BLaER1 treated with 17β-estradiol and CSF1 and Interleukin-3, amounts not matched to agents 10 nM and 100 nM (cell line): ENCODE results near the gene TALDO1.

Experiments
- H3K27ac ChIP-seq, 11 experiments: shearing (Covaris generic); formaldehyde crosslinking; 2 replicates each; pipeline ENCODE4 v1.8.1; 2022
- H3K27me3 ChIP-seq, 11 experiments: shearing (Covaris generic); formaldehyde crosslinking; 2 replicates each; pipeline ENCODE4 v1.8.1; 2022
- H3K36me3 ChIP-seq, 11 experiments: shearing (Covaris generic); formaldehyde crosslinking; 2 replicates each; pipeline ENCODE4 v1.8.1; 2022
- H3K4me1 ChIP-seq, 10 experiments: shearing (Covaris generic); formaldehyde crosslinking; 2 replicates each; pipeline ENCODE4 v1.8.1; 2022
- H3K4me2 ChIP-seq, 11 experiments: shearing (Covaris generic); formaldehyde crosslinking; 2 replicates each; pipeline ENCODE4 v1.8.1; 2022
- H3K4me3 ChIP-seq, 10 experiments: shearing (Covaris generic); formaldehyde crosslinking; 2 replicates each; pipeline ENCODE4 v1.8.1; 2022
- H3K9ac ChIP-seq, 11 experiments: shearing (Covaris generic); formaldehyde crosslinking; 2 replicates each; pipeline ENCODE4 v1.8.1; 2022
- H3K9me3 ChIP-seq, 11 experiments: shearing (Covaris generic); formaldehyde crosslinking; replicated peaks in 1 of 11; 2 replicates each; pipeline ENCODE4 v1.8.1; 2022
- H4K20me1 ChIP-seq, 11 experiments: shearing (Covaris generic); formaldehyde crosslinking; 2 replicates each; pipeline ENCODE4 v1.8.1; 2022
- Cebpa-rat ChIP-seq, 11 experiments: shearing (Covaris generic); IDR thresholded peaks; 2 replicates each; pipeline ENCODE4 v1.8.1; 2022

TALDO1 gene

GRCh38 chr11:702462-703461 lies 44.5 kb upstream of the TALDO1 start:
- Histone ChIP-seq H3K4me3 (no peak overlapping the region), H3K9me3 (peaks cover 0 to 10% (median 0%) of the 10 kb centered on the region in 11 experiments; a peak in 8 of 22 replicates), H3K4me2 (peak overlapping the region in 7 of 11 experiments; percentile 28 to 97 (median 83); a peak in 14 of 22 replicates), H3K27ac (peak overlapping the region in 4 of 11 experiments; percentile 19 to 31 (median 22); a peak in 4 of 22 replicates), H3K27me3 (peaks cover 28 to 38% (median 33%) of the 10 kb centered on the region in 11 experiments), H3K36me3 (peaks cover 9 to 54% (median 28%) of the 10 kb centered on the region in 11 experiments), H3K9ac (peak overlapping the region in 1 of 11 experiments; percentile 28; a peak in 2 of 22 replicates), H4K20me1 (peaks cover 0 to 76% (median 41%) of the 10 kb centered on the region in 11 experiments; a peak in 17 of 22 replicates), H3K4me1 (peaks cover 55 to 87% (median 76%) of the 10 kb centered on the region in 10 experiments)
- no peak for TF ChIP-seq Cebpa-rat (IDR thresholded peaks at IDR 0.05)

GRCh38 chr11:703506-703905 lies 43.8 kb upstream of the TALDO1 start:
- Histone ChIP-seq H3K27ac (0 out of 22 replicates have a peak overlapping the region, but pooled peaks of 2 of the 11 experiments have one; percentile 20 to 25), H3K4me2 (peak overlapping the region in 4 of 11 experiments; percentile 67 to 86 (median 80); a peak in 6 of 22 replicates), H3K4me3 (no peak overlapping the region), H3K9ac (no peak overlapping the region; a peak in 1 of 22 replicates), H4K20me1 (peaks cover 0 to 73% (median 41%) of the 10 kb centered on the region in 11 experiments; a peak in 17 of 22 replicates), H3K27me3 (peaks cover 35 to 46% (median 41%) of the 10 kb centered on the region in 11 experiments), H3K9me3 (peaks cover 0 to 10% (median 0%) of the 10 kb centered on the region in 11 experiments; a peak in 8 of 22 replicates), H3K36me3 (peaks cover 9 to 54% (median 28%) of the 10 kb centered on the region in 11 experiments), H3K4me1 (peaks cover 53 to 87% (median 72%) of the 10 kb centered on the region in 10 experiments)
- no peak for TF ChIP-seq Cebpa-rat (IDR thresholded peaks at IDR 0.05)

DNA sequence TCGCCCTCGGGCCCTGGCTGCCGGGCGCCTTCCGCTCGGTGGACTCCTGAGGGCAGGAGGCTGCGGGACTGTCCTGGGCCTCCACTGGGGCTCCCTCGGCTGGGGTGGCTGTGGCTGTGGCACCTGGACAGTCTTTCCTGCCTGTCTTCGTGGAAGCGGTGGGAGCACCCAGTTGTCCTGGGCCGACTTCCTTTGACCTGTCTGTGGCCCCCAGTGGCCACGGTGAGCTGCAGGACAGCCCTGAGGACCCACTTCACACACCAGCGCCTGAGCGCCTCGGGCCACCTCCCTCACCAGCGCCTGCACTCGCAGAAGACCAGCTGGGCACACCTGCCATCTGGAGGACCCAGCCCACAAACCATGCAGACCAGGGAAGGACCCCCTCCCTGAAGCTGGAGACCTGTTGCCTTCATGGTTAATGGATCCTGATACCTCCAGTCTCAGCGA lies 43.0 kb upstream of the TALDO1 start:
- peaks cover 0 to 10% (median 0%) of the 10 kb centered on the region in 11 experiments; a peak in 8 of 22 replicates for H3K9me3 ChIP-seq
- peaks cover 0 to 67% (median 40%) of the 10 kb centered on the region in 11 experiments; a peak in 17 of 22 replicates for H4K20me1 ChIP-seq
- H3K36me3 ChIP-seq = peaks cover 9 to 49% (median 28%) of the 10 kb centered on the region in 11 experiments
- no peak overlapping the region for H3K4me3 ChIP-seq
- TF ChIP-seq Cebpa-rat (IDR thresholded peaks at IDR 0.05) = no peak
- H3K27ac ChIP-seq = no peak overlapping the region
- peaks cover 47 to 81% (median 66%) of the 10 kb centered on the region in 10 experiments for H3K4me1 ChIP-seq
- no peak overlapping the region for H3K9ac ChIP-seq
- H3K27me3 ChIP-seq = peaks cover 36 to 52% (median 45%) of the 10 kb centered on the region in 11 experiments
- H3K4me2 ChIP-seq = 0 out of 22 replicates have a peak overlapping the region, but pooled peaks of 1 of the 11 experiments have one; percentile 25

DNA sequence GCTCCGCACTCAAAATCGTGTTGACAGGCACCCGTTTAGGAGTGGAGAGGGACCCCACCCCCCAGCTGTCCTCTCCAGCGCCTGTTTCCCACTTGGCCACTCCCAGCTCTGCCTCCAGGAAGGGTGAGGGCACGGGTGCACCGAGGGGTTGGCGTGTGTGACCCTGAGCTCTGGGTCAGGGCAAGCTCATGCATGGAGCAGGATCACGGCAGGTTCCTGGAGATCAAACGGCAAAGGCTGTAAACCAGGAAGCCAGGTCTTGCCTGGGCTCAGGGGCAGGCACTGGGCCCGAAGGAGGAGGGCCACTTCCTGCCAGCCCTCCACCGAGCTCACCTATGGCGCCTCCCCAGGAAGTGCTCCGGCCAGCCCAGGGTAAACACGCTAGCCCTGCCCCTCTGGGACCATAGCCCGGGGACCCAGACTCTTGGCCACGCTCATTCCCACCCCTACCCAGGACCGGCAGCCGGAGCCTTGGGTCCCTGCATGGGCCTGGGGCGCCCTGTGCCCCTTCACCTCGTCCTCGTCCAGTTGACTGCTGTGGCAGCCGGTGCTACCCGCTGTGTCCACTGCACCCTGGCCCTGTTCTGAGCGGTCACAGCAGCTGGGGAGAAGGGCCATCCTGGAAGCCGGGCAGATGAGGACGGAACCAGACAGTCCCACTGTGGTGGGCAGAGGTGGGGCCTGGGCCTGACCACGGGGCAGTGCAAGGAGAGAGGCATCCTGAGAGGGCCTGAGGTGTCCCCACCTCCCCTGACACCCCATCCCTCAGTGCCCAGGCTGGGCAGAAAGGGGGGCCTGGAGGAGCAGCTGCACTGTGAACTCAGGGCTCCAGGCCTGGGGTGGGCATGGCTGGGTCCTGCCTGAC lies 42.3 kb upstream of the TALDO1 start:
- Histone ChIP-seq H3K9ac (no peak overlapping the region), H3K36me3 (peaks cover 9 to 43% (median 28%) of the 10 kb centered on the region in 11 experiments), H3K9me3 (peaks cover 0 to 10% (median 0%) of the 10 kb centered on the region in 11 experiments; a peak in 8 of 22 replicates), H3K27ac (no peak overlapping the region), H3K4me2 (peak overlapping the region in 5 of 11 experiments; percentile 25 to 87 (median 82); a peak in 9 of 22 replicates), H4K20me1 (peaks cover 0 to 59% (median 36%) of the 10 kb centered on the region in 11 experiments; a peak in 17 of 22 replicates), H3K4me1 (peaks cover 42 to 77% (median 61%) of the 10 kb centered on the region in 10 experiments), H3K27me3 (peaks cover 43 to 59% (median 53%) of the 10 kb centered on the region in 11 experiments), H3K4me3 (no peak overlapping the region)
- no peak for TF ChIP-seq Cebpa-rat (IDR thresholded peaks at IDR 0.05)

DNA sequence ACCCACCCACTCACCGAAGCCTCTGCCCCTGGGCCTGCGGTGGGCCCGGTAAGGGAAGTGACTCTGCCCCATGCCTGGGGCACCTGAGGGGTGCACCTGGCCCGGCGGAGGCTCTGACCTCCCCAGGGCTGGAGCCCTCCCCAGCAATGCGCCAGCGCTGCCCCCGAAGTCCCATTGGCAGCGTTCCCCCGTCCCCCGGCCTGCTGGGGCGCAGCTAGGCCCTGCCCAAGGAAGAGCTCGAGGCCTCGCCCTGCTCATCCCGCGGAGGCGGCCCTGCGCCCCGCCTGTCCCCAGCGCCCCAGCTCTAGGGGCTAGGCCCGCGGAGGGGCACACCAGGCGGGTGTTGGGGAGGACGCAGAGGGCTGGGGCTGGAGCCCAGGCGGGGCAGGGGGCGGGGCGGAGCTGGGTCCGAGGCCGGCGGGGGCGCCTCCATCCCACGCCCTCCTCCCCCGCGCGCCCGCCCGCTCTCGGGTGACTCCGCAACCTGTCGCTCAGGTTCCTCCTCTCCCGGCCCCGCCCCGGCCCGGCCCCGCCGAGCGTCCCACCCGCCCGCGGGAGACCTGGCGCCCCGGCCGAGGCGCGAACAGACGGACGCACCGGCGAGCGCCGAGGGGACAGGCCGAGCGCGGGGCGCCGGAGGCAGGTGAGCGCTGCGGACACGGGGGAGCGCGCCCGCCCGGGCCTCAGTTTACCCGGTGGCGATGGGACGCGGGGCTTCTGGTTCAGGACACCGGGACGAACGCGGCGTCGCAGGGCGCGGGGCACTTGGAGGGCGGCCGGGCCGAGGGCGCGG lies 41.4 kb upstream of the TALDO1 start, which contains the start of gene EPS8L2:
TSS of gene EPS8L2 (plus strand) at position 586 of the 793 bp plus-strand sequence. CDS start 3,177 bp downstream, outside the sequence.
- peaks cover 50 to 67% (median 61%) of the 10 kb centered on the region in 11 experiments for H3K27me3 ChIP-seq
- peak within 1 kb of the TSS in 6 of 10 experiments; percentile 12 to 59 (median 34); a peak in 8 of 20 replicates for H3K4me3 ChIP-seq
- peak within 1 kb of the TSS; percentile 2 to 87 (median 44); a peak in 18 of 22 replicates for H3K4me2 ChIP-seq
- peaks cover 9 to 39% (median 28%) of the 10 kb centered on the region in 11 experiments for H3K36me3 ChIP-seq
- peaks cover 42 to 77% (median 61%) of the 10 kb centered on the region in 10 experiments for H3K4me1 ChIP-seq
- H3K9ac ChIP-seq = peak within 1 kb of the TSS in 3 of 11 experiments; percentile 2 to 60 (median 50); a peak in 3 of 22 replicates
- H4K20me1 ChIP-seq = peaks cover 0 to 58% (median 36%) of the 10 kb centered on the region in 11 experiments; a peak in 17 of 22 replicates
- H3K9me3 ChIP-seq = peaks cover 0 to 10% (median 0%) of the 10 kb centered on the region in 11 experiments; a peak in 8 of 22 replicates
- no peak within 1 kb of the TSS for H3K27ac ChIP-seq
- no peak for TF ChIP-seq Cebpa-rat (IDR thresholded peaks at IDR 0.05)

DNA sequence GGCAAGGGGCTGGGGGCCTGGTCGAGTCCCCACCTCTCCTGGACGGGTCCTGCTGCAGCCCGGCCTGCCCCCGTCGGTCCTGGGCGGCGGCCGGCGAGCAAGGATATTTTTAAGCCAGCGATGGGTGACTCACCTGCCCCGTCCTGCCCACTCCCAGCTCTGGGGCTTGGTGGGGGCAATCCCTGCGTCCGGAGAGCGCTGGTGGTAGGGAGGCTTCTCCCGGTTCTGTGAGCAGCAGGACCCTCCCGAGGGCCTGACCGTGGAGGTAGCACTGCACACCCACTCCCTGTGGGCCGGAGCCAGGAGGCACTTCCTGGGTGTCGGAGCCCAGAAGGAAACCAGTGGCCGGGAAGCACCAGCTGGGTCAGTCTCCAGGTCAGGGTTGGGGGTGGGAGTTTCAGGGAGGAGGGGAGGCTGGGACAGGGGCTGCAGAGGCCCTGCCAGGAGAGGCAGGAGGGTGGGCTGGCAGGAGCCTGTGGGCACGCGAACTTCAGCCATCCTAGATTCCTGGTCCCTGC lies 40.8 kb upstream of the TALDO1 start:
- H4K20me1 ChIP-seq = peaks cover 0 to 58% (median 36%) of the 10 kb centered on the region in 11 experiments; a peak in 17 of 22 replicates
- no peak for TF ChIP-seq Cebpa-rat (IDR thresholded peaks at IDR 0.05)
- H3K4me3 ChIP-seq = peak overlapping the region in 6 of 10 experiments; percentile 12 to 59 (median 34); a peak in 8 of 20 replicates
- H3K36me3 ChIP-seq = peaks cover 9 to 33% (median 28%) of the 10 kb centered on the region in 11 experiments
- peaks cover 38 to 76% (median 60%) of the 10 kb centered on the region in 10 experiments for H3K4me1 ChIP-seq
- peaks cover 57 to 74% (median 68%) of the 10 kb centered on the region in 11 experiments for H3K27me3 ChIP-seq
- H3K9ac ChIP-seq = peak overlapping the region in 3 of 11 experiments; percentile 2 to 60 (median 50); a peak in 3 of 22 replicates
- H3K4me2 ChIP-seq = peak overlapping the region; percentile 2 to 87 (median 44); a peak in 18 of 22 replicates
- no peak overlapping the region for H3K27ac ChIP-seq
- peaks cover 0 to 8% (median 0%) of the 10 kb centered on the region in 11 experiments; a peak in 8 of 22 replicates for H3K9me3 ChIP-seq
